Effector memory CD4-positive, alpha-beta T cell (primary cell): Measurements from ENCODE around the gene COL16A1.

Experiments used
- DNase-seq, 3 donors: peaks; one replicate each; pipeline ENCODE4 v3.0.0-alpha.2; 2020
- H3K27ac ChIP-seq: 2 replicates; pipeline ENCODE4 v1.7.0; 2013; ENCODE audit warnings: mild to moderate bottlenecking, low read length, moderate library complexity; ENCODE audit not compliant: insufficient read depth, poor library complexity, severe bottlenecking
- H3K27me3 ChIP-seq: replicated peaks from 2 replicates; pipeline ENCODE4 v1.7.0; 2013; ENCODE audit warnings: mild to moderate bottlenecking, low read length; ENCODE audit not compliant: insufficient read depth, control insufficient read depth, poor library complexity, severe bottlenecking
- H3K36me3 ChIP-seq: 2 replicates; pipeline ENCODE4 v1.7.0; 2013; ENCODE audit warnings: mild to moderate bottlenecking, low read length, moderate library complexity; ENCODE audit not compliant: control insufficient read depth, insufficient read depth
- H3K4me1 ChIP-seq: 2 replicates; pipeline ENCODE4 v1.7.0; 2013; ENCODE audit warnings: low read length, mild to moderate bottlenecking; ENCODE audit not compliant: control insufficient read depth, insufficient read depth, poor library complexity, severe bottlenecking
- H3K4me3 ChIP-seq: 2 replicates; pipeline ENCODE4 v1.7.0; 2013; ENCODE audit warnings: low read length, low read depth, mild to moderate bottlenecking; ENCODE audit not compliant: insufficient read depth, poor library complexity, severe bottlenecking
- H3K9me3 ChIP-seq: 2 replicates; pipeline ENCODE4 v1.7.0; 2013; ENCODE audit warnings: mild to moderate bottlenecking, low read length, moderate library complexity; ENCODE audit not compliant: control insufficient read depth

Gene COL16A1

GRCh38 chr1:31732751-31733289 lies 29.0 kb upstream of the COL16A1 start:
- Histone ChIP-seq H3K36me3 (no peaks in the 10 kb centered on the region), H3K27me3 (no peaks in the 10 kb centered on the region), H3K9me3 (no peaks in the 10 kb centered on the region), H3K27ac (no peak overlapping the region), H3K4me1 (no peaks in the 10 kb centered on the region), H3K4me3 (no peak overlapping the region)
- no peak for DNase-seq

GRCh38 chr1:31732343-31732742 lies 28.5 kb upstream of the COL16A1 start:
- no peaks in the 10 kb centered on the region for H3K27me3 ChIP-seq
- no peaks in the 10 kb centered on the region for H3K4me1 ChIP-seq
- no peak overlapping the region for H3K27ac ChIP-seq
- DNase-seq: no peak
- H3K36me3 ChIP-seq: no peaks in the 10 kb centered on the region
- no peaks in the 10 kb centered on the region for H3K9me3 ChIP-seq
- no peak overlapping the region for H3K4me3 ChIP-seq

- Histone ChIP-seq H3K27ac (no peak overlapping the region), H3K27me3 (no peaks in the 10 kb centered on the region), H3K36me3 (no peaks in the 10 kb centered on the region), H3K4me3 (no peak overlapping the region), H3K4me1 (no peaks in the 10 kb centered on the region), H3K9me3 (no peaks in the 10 kb centered on the region)
- DNase-seq: no peak
Observed at GRCh38 chr1:31731049-31731565, 27.3 kb upstream of the COL16A1 start.

GRCh38 chr1:31730336-31731048 lies 26.7 kb upstream of the COL16A1 start:
- no peaks in the 10 kb centered on the region for H3K9me3 ChIP-seq
- no peaks in the 10 kb centered on the region for H3K27me3 ChIP-seq
- no peaks in the 10 kb centered on the region for H3K36me3 ChIP-seq
- H3K4me3 ChIP-seq: no peak overlapping the region
- H3K27ac ChIP-seq: no peak overlapping the region
- H3K4me1 ChIP-seq: no peaks in the 10 kb centered on the region
- DNase-seq: no peak

- DNase-seq: no peak
- Histone ChIP-seq H3K4me3 (no peak overlapping the region), H3K27ac (no peak overlapping the region), H3K9me3 (no peaks in the 10 kb centered on the region), H3K27me3 (no peaks in the 10 kb centered on the region), H3K4me1 (no peaks in the 10 kb centered on the region), H3K36me3 (no peaks in the 10 kb centered on the region)
Observed at GRCh38 chr1:31727849-31728248, 24.0 kb upstream of the COL16A1 start.

- Histone ChIP-seq H3K4me1 (no peaks in the 10 kb centered on the region), H3K4me3 (no peak overlapping the region), H3K9me3 (no peaks in the 10 kb centered on the region), H3K36me3 (no peaks in the 10 kb centered on the region), H3K27me3 (no peaks in the 10 kb centered on the region), H3K27ac (no peak overlapping the region)
- DNase-seq: no peak
Observed at GRCh38 chr1:31727195-31727594, 23.4 kb upstream of the COL16A1 start.

- Histone ChIP-seq H3K9me3 (no peaks in the 10 kb centered on the region), H3K4me3 (no peak overlapping the region), H3K36me3 (no peaks in the 10 kb centered on the region), H3K4me1 (no peaks in the 10 kb centered on the region), H3K27ac (no peak overlapping the region), H3K27me3 (no peaks in the 10 kb centered on the region)
- DNase-seq: no peak
Observed at GRCh38 chr1:31726715-31727114, 22.9 kb upstream of the COL16A1 start.

- DNase-seq: no peak
Observed at GRCh38 chr1:31725777-31726535, 22.1 kb upstream of the COL16A1 start.

GRCh38 chr1:31725134-31725533 lies 21.3 kb upstream of the COL16A1 start:
- Histone ChIP-seq H3K9me3 (no peaks in the 10 kb centered on the region), H3K27ac (no peak overlapping the region), H3K27me3 (no peaks in the 10 kb centered on the region), H3K4me1 (no peaks in the 10 kb centered on the region), H3K4me3 (no peak overlapping the region), H3K36me3 (no peaks in the 10 kb centered on the region)
- DNase-seq: no peak

More at GRCh38 chr1:31725777-31726535, 22.1 kb upstream of the COL16A1 start:
- H3K27ac ChIP-seq: no peak overlapping the region
- H3K27me3 ChIP-seq: no peaks in the 10 kb centered on the region
- H3K9me3 ChIP-seq: no peaks in the 10 kb centered on the region
- no peaks in the 10 kb centered on the region for H3K36me3 ChIP-seq
- H3K4me1 ChIP-seq: no peaks in the 10 kb centered on the region
- no peak overlapping the region for H3K4me3 ChIP-seq

- DNase-seq: no peak
- Histone ChIP-seq H3K4me1 (no peaks in the 10 kb centered on the region), H3K27ac (no peak overlapping the region), H3K36me3 (no peaks in the 10 kb centered on the region), H3K27me3 (no peaks in the 10 kb centered on the region), H3K9me3 (no peaks in the 10 kb centered on the region), H3K4me3 (no peak overlapping the region)
Observed at GRCh38 chr1:31723828-31724359, 20.1 kb upstream of the COL16A1 start.
